Stimulated activated CD4-positive, alpha-beta T cell treated with anti-CD3 and anti-CD28 coated beads, TNF-alpha, amount 100 ng/mL, for 24 hours (primary cell): ENCODE data around the gene CEP97.
"Not testable (repeated sequence)": the region's sequence is repeated elsewhere in the genome, so short reads cannot be mapped to it uniquely, and the experiment has no call there.

Source experiments
- DNase-seq, 3 experiments: peaks; one replicate each; pipeline ENCODE4 v3.0.0-alpha.2; 2020; ENCODE audit warnings: low read depth in 3 of 3

Gene CEP97

GRCh38 chr3:101724329-101725193 is at the start of gene CEP97:
CEP97 (plus strand) TSS chr3:101724614; CDS start chr3:101724677, 63 bp downstream.
- peak; percentile 78 to 87 (median 80) for DNase-seq

GRCh38 chr3:101675709-101676215 is 48.7 kb upstream of the CEP97 start:
- DNase-seq, result no peak

GRCh38 chr3:101676216-101676764 is 48.1 kb upstream of the CEP97 start:
- peak; percentile 91 to 95 (median 93) for DNase-seq

- DNase-seq, result peak; percentile 99 to 100 (median 100)
These were observed 47.5 kb upstream of the CEP97 start, which contains the start of gene ZBTB11 for GRCh38 chr3:101676765-101677435. ZBTB11 (minus strand) TSS chr3:101677132; CDS start chr3:101676914, 218 bp downstream.

GRCh38 chr3:101677436-101678286 is 46.8 kb upstream of the CEP97 start:
- DNase-seq, result no peak

- DNase-seq, result not testable (repeated sequence)
These were observed 45.6 kb upstream of the CEP97 start for GRCh38 chr3:101678837-101679236.

- DNase-seq, result no peak
These were observed 43.9 kb upstream of the CEP97 start for GRCh38 chr3:101680466-101680865.

GRCh38 chr3:101685050-101685400 is 39.4 kb upstream of the CEP97 start:
- DNase-seq, result no peak

GRCh38 chr3:101685870-101686307 is 38.5 kb upstream of the CEP97 start:
- no peak for DNase-seq

GRCh38 chr3:101687142-101687931 is 37.1 kb upstream of the CEP97 start:
- DNase-seq, result no peak

GRCh38 chr3:101689286-101689685 is 35.1 kb upstream of the CEP97 start:
- no peak for DNase-seq

GRCh38 chr3:101690972-101691371 is 33.4 kb upstream of the CEP97 start:
- DNase-seq, result no peak

- DNase-seq, result not testable (repeated sequence)
These were observed 32.4 kb upstream of the CEP97 start for GRCh38 chr3:101691685-101692671.

GRCh38 chr3:101693540-101693939 is 30.9 kb upstream of the CEP97 start:
- not testable (repeated sequence) for DNase-seq

GRCh38 chr3:101694836-101695235 is 29.6 kb upstream of the CEP97 start:
- DNase-seq, result not testable (repeated sequence)

GRCh38 chr3:101695779-101696372 is 28.5 kb upstream of the CEP97 start:
- no peak for DNase-seq

- DNase-seq, result no peak
These were observed 22.4 kb upstream of the CEP97 start for GRCh38 chr3:101701696-101702634.

- DNase-seq, result no peak
These were observed 21.7 kb upstream of the CEP97 start for GRCh38 chr3:101702726-101703125.
